ENCODE results near the gene UBL4B. TPM values are rescaled to one million over a fixed set of nuclear protein-coding genes. Genes with fewer than 3 reads are reported as not detected.

UBL4B gene
- total and polyA plus RNA-seq, 2 donors (not counting 3 experiments of a cell fraction or from before 2014, with no cell fraction given), result not detected

DNA sequence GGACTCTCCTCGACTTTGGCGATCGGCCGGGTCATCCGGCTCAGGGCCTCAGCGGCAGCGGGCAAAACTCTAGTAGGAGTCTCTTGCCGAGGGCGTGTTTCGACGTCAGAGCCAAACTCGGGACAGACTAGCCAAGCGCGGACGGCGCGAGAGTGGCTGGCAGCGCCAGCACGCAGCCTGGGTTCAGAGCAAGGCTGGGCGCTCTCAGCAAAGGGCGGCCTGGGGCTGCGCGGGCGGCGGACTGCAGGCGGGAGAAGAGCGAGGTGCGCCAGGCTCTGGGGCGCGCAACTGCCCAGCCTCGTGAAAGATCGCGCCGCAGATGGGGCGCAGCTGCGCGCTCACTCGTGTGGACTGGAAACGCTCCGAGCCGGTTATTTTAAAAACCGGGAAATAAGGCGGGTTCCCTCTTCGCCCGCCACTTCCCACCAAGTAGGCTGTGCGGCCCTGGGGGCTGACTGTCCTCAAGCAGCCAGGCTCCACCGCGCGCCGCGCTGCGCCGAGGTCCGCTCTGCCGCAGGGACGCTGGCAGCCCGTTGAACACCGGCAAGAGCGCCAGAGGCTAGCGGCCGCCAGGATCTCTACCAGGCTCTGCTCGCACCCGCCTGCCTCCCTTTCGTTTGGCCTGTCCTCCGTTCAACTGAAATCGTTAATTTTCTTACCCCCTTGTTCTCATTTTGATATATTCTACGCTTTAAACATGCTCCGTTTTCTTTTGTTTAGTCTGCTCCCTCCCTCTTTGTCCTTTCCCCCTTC, 44.2 kb upstream of the UBL4B start:
- BruUV-seq (replicated peaks), result no TSS peak
- dilution Hi-C loops (cut with MboI; ENCODE audit: extremely low pct_ligation_motif_present, low sequenced_read_pairs), result no loop called here
- H3K4me2 ChIP-seq (ENCODE audit: insufficient read depth, low read length), result no peak overlapping the region
- H3K27me3 ChIP-seq (ENCODE audit: control insufficient read depth in 2 of 2, insufficient read depth in 2 of 2, low read length in 2 of 2), result peaks cover 60 to 72% of the 10 kb centered on the region in 2 experiments
- H3K4me1 ChIP-seq (ENCODE audit: control insufficient read depth, extremely low read depth, insufficient read depth, low read length), result no peaks in the 10 kb centered on the region
- H2AFZ ChIP-seq (ENCODE audit: low read depth, low read length), result no peak overlapping the region
- H3K27ac ChIP-seq (ENCODE audit: insufficient read depth, low read depth, low read length), result no peak overlapping the region
- no peaks in the 10 kb centered on the region for H3K9me3 ChIP-seq (replicated peaks; ENCODE audit: control insufficient read depth, insufficient read depth, low read length)
- DNase-seq (ENCODE audit: low read depth, low spot score) (peak; percentile 16), FAIRE-seq (no peak)
- H4K20me1 ChIP-seq (replicated peaks; ENCODE audit: control insufficient read depth, extremely low read depth, insufficient read depth, low read length), result no peaks in the 10 kb centered on the region
- peak; percentile 86 for TF ChIP-seq EZH2 (IDR thresholded peaks at IDR 0.05; ENCODE audit: borderline replicate concordance, low read depth, low read length, severe bottlenecking)
- TF ChIP-seq, protein P1, sequence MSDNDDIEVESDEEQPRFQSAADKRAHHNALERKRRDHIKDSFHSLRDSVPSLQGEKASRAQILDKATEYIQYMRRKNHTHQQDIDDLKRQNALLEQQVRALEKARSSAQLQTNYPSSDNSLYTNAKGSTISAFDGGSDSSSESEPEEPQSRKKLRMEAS (IDR thresholded peaks at IDR 0.05; ENCODE audit: insufficient read depth, insufficient read length), result no peak
- H3K4me3 ChIP-seq (replicated peaks in 1 of 3; ENCODE audit: insufficient read depth in 1 of 3, low read depth in 1 of 3, low read length in 3 of 3), result no peak overlapping the region
- H3K79me2 ChIP-seq (ENCODE audit: control insufficient read depth, insufficient read depth, low read length), result no peaks in the 10 kb centered on the region
- H3K9me1 ChIP-seq (replicated peaks; ENCODE audit: control insufficient read depth, extremely low read depth, insufficient read depth, low read length), result no peaks in the 10 kb centered on the region
- POLR2A ChIA-PET, result no interaction called here
- intact Hi-C loops (cut with micrococcal nuclease), result no loop called here
- no peak overlapping the region for H3K9ac ChIP-seq (replicated peaks; ENCODE audit: extremely low read depth, insufficient read depth, low read length)
- H3K36me3 ChIP-seq (ENCODE audit: control insufficient read depth in 2 of 2, extremely low read depth in 1 of 2, insufficient read depth in 2 of 2, low read length in 2 of 2), result no peaks in the 10 kb centered on the region
- CTCF ChIA-PET, result interaction anchor here (1.8 to 3.2 kb wide), 2 partner anchors 15 to 20 kb away, joined by 7 to 14 read pairs; no protein-coding TSS in a partner anchor

- Histone ChIP-seq H3K9me3 (replicated peaks; ENCODE audit: control insufficient read depth, insufficient read depth, low read length) (no peaks in the 10 kb centered on the region), H3K9ac (replicated peaks; ENCODE audit: extremely low read depth, insufficient read depth, low read length) (no peak overlapping the region), H3K79me2 (ENCODE audit: control insufficient read depth, insufficient read depth, low read length) (no peaks in the 10 kb centered on the region), H3K27me3 (ENCODE audit: control insufficient read depth in 2 of 2, insufficient read depth in 2 of 2, low read length in 2 of 2) (peaks cover 67 to 79% of the 10 kb centered on the region in 2 experiments), H3K4me3 (replicated peaks in 1 of 3; ENCODE audit: insufficient read depth in 1 of 3, low read depth in 1 of 3, low read length in 3 of 3) (no peak overlapping the region), H3K4me2 (ENCODE audit: insufficient read depth, low read length) (no peak overlapping the region), H3K4me1 (ENCODE audit: control insufficient read depth, extremely low read depth, insufficient read depth, low read length) (no peaks in the 10 kb centered on the region), H2AFZ (ENCODE audit: low read depth, low read length) (no peak overlapping the region), H3K27ac (ENCODE audit: insufficient read depth, low read depth, low read length) (no peak overlapping the region), H4K20me1 (replicated peaks; ENCODE audit: control insufficient read depth, extremely low read depth, insufficient read depth, low read length) (no peaks in the 10 kb centered on the region), H3K36me3 (ENCODE audit: control insufficient read depth in 2 of 2, extremely low read depth in 1 of 2, insufficient read depth in 2 of 2, low read length in 2 of 2) (no peaks in the 10 kb centered on the region), H3K9me1 (replicated peaks; ENCODE audit: control insufficient read depth, extremely low read depth, insufficient read depth, low read length) (no peaks in the 10 kb centered on the region)
- dilution Hi-C loops (cut with MboI; ENCODE audit: extremely low pct_ligation_motif_present, low sequenced_read_pairs), result no loop called here
- peak; percentile 18 for DNase-seq (ENCODE audit: low read depth, low spot score)
- FAIRE-seq, result no peak
- CTCF ChIA-PET, result no interaction called here
- intact Hi-C loops (cut with micrococcal nuclease), result no loop called here
- no peak for TF ChIP-seq POLR2AphosphoS5 (IDR thresholded peaks at IDR 0.05; ENCODE audit: insufficient read depth, low read depth, low read length)
- TF ChIP-seq EZH2 (IDR thresholded peaks at IDR 0.05; ENCODE audit: borderline replicate concordance, low read depth, low read length, severe bottlenecking), result peak; percentile 25
- BruUV-seq (replicated peaks), result no TSS peak
- POLR2A ChIA-PET, result no interaction called here
These were observed 43.4 kb upstream of the UBL4B start for GRCh38 chr1:110068646-110069403.

Measured in endothelial cell of umbilical vein (primary cell).